GM23338 (cell line): Measurements from ENCODE around the gene PEX12. TPM values are rescaled to one million over a fixed set of nuclear protein-coding genes. Genes with fewer than 3 reads are reported as not detected.

Source experiments
- ATAC-seq: fragments of 200-7000 bp; cut with Tn5 transposase; 3 replicates; pipeline ENCODE4 v1.9.1; 2020
- DNase-seq: peaks from one replicate; pipeline ENCODE4 v3.0.0-alpha.2; 2015; ENCODE audit warnings: low spot score
- H2AFZ ChIP-seq: fragments of 200-600 bp; sonication (generic); 2 replicates; pipeline ENCODE4 v1.8.0; 2016; ENCODE audit warnings: antibody characterized with exemption, mild to moderate bottlenecking, moderate library complexity
- H3F3A ChIP-seq: fragments of 200-600 bp; sonication (generic); replicated peaks from 2 replicates; pipeline ENCODE4 v1.8.0; 2017; ENCODE audit warnings: antibody characterized with exemption, mixed run types, low read depth
- H3K27ac ChIP-seq: fragments of 200-600 bp; sonication (generic); 2 replicates; pipeline ENCODE4 v1.6.1; 2016; ENCODE audit warnings: low read depth
- H3K27me3 ChIP-seq: fragments of 200-600 bp; sonication (generic); 2 replicates; pipeline ENCODE4 v1.8.0; 2016; ENCODE audit warnings: mild to moderate bottlenecking, mixed run types, moderate library complexity; ENCODE audit not compliant: insufficient read depth
- H3K36me3 ChIP-seq: fragments of 200-600 bp; sonication (generic); 2 replicates; pipeline ENCODE4 v1.8.0; 2016; ENCODE audit warnings: mild to moderate bottlenecking; ENCODE audit not compliant: insufficient read depth
- H3K4me1 ChIP-seq: fragments of 200-600 bp; sonication (generic); 2 replicates; pipeline ENCODE4 v1.8.0; 2016; ENCODE audit warnings: mild to moderate bottlenecking, moderate library complexity; ENCODE audit not compliant: insufficient read depth
- H3K4me2 ChIP-seq: fragments of 200-600 bp; sonication (generic); 2 replicates; pipeline ENCODE4 v1.7.1; 2017; ENCODE audit warnings: mixed run types
- H3K4me3 ChIP-seq: fragments of 200-600 bp; sonication (generic); 2 replicates; pipeline ENCODE4 v1.6.1; 2016; ENCODE audit warnings: mixed run types
- H3K79me2 ChIP-seq: fragments of 200-600 bp; sonication (generic); replicated peaks from 2 replicates; pipeline ENCODE4 v1.8.0; 2017; ENCODE audit warnings: mild to moderate bottlenecking; ENCODE audit not compliant: insufficient read depth
- H3K9me2 ChIP-seq: fragments of 200-600 bp; sonication (generic); 2 replicates; pipeline ENCODE4 v1.8.0; 2017; ENCODE audit not compliant: insufficient read depth
- H4K20me1 ChIP-seq: fragments of 200-600 bp; sonication (generic); replicated peaks from 2 replicates; pipeline ENCODE4 v1.8.0; 2017; ENCODE audit warnings: mild to moderate bottlenecking; ENCODE audit not compliant: insufficient read depth
- H3K27ac Mint-ChIP-seq: 2 replicates; pipeline ENCODE4 v1.8.0; 2020; ENCODE audit warnings: inconsistent platforms, mild to moderate bottlenecking, moderate library complexity, mixed read lengths
- H3K27me3 Mint-ChIP-seq: 3 replicates; pipeline ENCODE4 v1.8.0; 2022; ENCODE audit warnings: low read depth, mild to moderate bottlenecking, moderate library complexity, mixed read lengths, inconsistent platforms; ENCODE audit not compliant: insufficient read depth, poor library complexity
- H3K36me3 Mint-ChIP-seq: 3 replicates; pipeline ENCODE4 v1.8.0; 2021; ENCODE audit warnings: low read depth, mild to moderate bottlenecking, inconsistent platforms, moderate library complexity, mixed read lengths
- H3K4me1 Mint-ChIP-seq: 3 replicates; pipeline ENCODE4 v1.8.0; 2020; ENCODE audit warnings: mild to moderate bottlenecking, inconsistent platforms, mixed read lengths
- H3K4me3 Mint-ChIP-seq: 3 replicates; pipeline ENCODE4 v1.8.0; 2021; ENCODE audit warnings: moderate library complexity, mild to moderate bottlenecking, inconsistent platforms, mixed read lengths
- H3K9me3 Mint-ChIP-seq: 3 replicates; pipeline ENCODE4 v1.8.0; 2020; ENCODE audit warnings: moderate library complexity, mild to moderate bottlenecking, inconsistent platforms, mixed read lengths
- CREB1 ChIP-seq: fragments of 250-450 bp; sonication (Bioruptor Pico); IDR thresholded peaks from 2 replicates; pipeline ENCODE4 v1.5.0; 2020; ENCODE audit warnings: low read depth, mild to moderate bottlenecking, moderate library complexity
- CTCF ChIP-seq, 2 experiments: fragments of 200-600 bp in 1 of 2; sonication (generic) in 1 of 2; conservative IDR thresholded peaks; 2 replicates each; pipeline versions ENCODE4 v1.5.1 to v1.6.1; 2016 to 2017; ENCODE audit warnings: antibody characterized with exemption in 2 of 2, low read depth in 2 of 2, mild to moderate bottlenecking in 2 of 2, moderate library complexity in 1 of 2
- ETS1 ChIP-seq: IDR thresholded peaks from 2 replicates; pipeline ENCODE4 v1.6.1; 2016; ENCODE audit warnings: antibody characterized with exemption
- EZH2 ChIP-seq: fragments of 200-600 bp; sonication (generic); IDR thresholded peaks from one replicate; pipeline ENCODE4 v1.8.0; 2017; ENCODE audit warnings: antibody characterized with exemption, mild to moderate bottlenecking, low read depth; ENCODE audit not compliant: unreplicated experiment
- EZH2phosphoT487 ChIP-seq: fragments of 200-600 bp; sonication (generic); IDR thresholded peaks from one replicate; pipeline ENCODE4 v1.8.1; 2018; ENCODE audit warnings: antibody characterized with exemption; ENCODE audit not compliant: unreplicated experiment
- JUNB ChIP-seq: IDR thresholded peaks from one replicate; pipeline ENCODE4 v1.6.1; 2016; ENCODE audit warnings: antibody characterized with exemption; ENCODE audit not compliant: unreplicated experiment
- NANOG ChIP-seq: IDR thresholded peaks from 2 replicates; pipeline ENCODE4 v1.6.1; 2016; ENCODE audit warnings: antibody characterized with exemption, borderline replicate concordance
- POLR2AphosphoS5 ChIP-seq: IDR thresholded peaks from 2 replicates; pipeline ENCODE4 v1.6.1; 2016; ENCODE audit warnings: antibody characterized with exemption, low read depth
- STAT1 ChIP-seq: IDR thresholded peaks from one replicate; pipeline ENCODE4 v1.6.1; 2016; ENCODE audit warnings: antibody characterized with exemption; ENCODE audit not compliant: unreplicated experiment
- ZNF114 ChIP-seq: fragments of 250-450 bp; sonication (Bioruptor Pico); IDR thresholded peaks from 2 replicates; pipeline ENCODE4 v1.5.0; 2020; ENCODE audit warnings: mild to moderate bottlenecking, moderate library complexity
- ZNF331 ChIP-seq: fragments of 250-450 bp; sonication (Bioruptor Pico); IDR thresholded peaks from 2 replicates; pipeline ENCODE4 v1.5.0; 2020; ENCODE audit warnings: low read depth, mild to moderate bottlenecking, moderate library complexity
- polyA plus RNA-seq: library from polyadenylated mRNA; unstranded; fragments of >200 nt; fragmentation: Nextera tagmentation; extraction: Ambion mirVana; gene quantifications from 2 replicates; pipeline ENCODE4 v1.2.1, GENCODE V29; 2016
- total RNA-seq: library from RNA; depleted of rRNA; stranded (reverse); fragments of >200 nt; shearing (Covaris generic); gene quantifications from 2 replicates; pipeline ENCODE4 v1.2.3, GENCODE V29; 2014
- TF ChIP-seq, protein P1 (sequence below): IDR thresholded peaks from one replicate; pipeline ENCODE4 v1.6.1; 2018; ENCODE audit warnings: antibody characterized with exemption; ENCODE audit not compliant: unreplicated experiment

The PEX12 gene
- total and polyA plus RNA-seq, 2 experiments from 2014 or later: 1.5 to 1.9 TPM

DNA sequence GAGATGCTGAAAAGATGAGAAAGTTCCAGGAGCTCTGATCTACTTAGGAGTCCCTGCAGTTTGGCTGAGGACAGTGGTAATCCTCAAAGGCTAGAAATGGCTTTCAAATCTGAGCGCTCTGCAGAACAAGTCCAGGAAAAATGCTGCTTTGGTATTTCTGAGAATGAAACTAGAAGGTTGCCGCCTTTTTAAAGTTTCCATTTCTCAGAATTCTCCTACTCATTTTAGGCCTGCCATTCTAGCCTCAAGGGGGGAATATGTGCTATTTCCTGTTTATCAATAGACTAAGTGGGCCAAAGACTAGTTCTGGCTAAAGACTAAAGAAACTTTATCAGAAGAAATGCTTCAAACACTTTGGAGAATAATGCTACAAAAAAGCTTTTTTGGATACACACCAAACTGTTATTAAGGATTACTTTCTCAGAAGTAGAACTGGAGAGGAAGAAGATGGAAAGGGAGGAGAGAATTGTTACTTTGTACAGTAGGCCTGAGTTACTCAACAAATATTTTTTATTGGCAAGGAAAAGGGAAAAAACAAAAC lies 40.7 kb downstream of the PEX12 start, which contains the start of gene SLFN12L (continued):
- TF ChIP-seq CREB1 (CRISPR knock-in tag) (no peak), ETS1 (no peak), EZH2phosphoT487 (no peak), ZNF331 (CRISPR knock-in tag) (no peak), ZNF114 (CRISPR knock-in tag) (no peak), JUNB (no peak), EZH2 (no peak), STAT1 (no peak)
- TF ChIP-seq, protein P1, sequence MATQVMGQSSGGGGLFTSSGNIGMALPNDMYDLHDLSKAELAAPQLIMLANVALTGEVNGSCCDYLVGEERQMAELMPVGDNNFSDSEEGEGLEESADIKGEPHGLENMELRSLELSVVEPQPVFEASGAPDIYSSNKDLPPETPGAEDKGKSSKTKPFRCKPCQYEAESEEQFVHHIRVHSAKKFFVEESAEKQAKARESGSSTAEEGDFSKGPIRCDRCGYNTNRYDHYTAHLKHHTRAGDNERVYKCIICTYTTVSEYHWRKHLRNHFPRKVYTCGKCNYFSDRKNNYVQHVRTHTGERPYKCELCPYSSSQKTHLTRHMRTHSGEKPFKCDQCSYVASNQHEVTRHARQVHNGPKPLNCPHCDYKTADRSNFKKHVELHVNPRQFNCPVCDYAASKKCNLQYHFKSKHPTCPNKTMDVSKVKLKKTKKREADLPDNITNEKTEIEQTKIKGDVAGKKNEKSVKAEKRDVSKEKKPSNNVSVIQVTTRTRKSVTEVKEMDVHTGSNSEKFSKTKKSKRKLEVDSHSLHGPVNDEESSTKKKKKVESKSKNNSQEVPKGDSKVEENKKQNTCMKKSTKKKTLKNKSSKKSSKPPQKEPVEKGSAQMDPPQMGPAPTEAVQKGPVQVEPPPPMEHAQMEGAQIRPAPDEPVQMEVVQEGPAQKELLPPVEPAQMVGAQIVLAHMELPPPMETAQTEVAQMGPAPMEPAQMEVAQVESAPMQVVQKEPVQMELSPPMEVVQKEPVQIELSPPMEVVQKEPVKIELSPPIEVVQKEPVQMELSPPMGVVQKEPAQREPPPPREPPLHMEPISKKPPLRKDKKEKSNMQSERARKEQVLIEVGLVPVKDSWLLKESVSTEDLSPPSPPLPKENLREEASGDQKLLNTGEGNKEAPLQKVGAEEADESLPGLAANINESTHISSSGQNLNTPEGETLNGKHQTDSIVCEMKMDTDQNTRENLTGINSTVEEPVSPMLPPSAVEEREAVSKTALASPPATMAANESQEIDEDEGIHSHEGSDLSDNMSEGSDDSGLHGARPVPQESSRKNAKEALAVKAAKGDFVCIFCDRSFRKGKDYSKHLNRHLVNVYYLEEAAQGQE: no peak

GRCh38 chr17:35536664-35537171 lies 41.7 kb downstream of the PEX12 start:
- Mint-ChIP-seq H3K36me3 (no peaks in the 10 kb centered on the region), H3K27ac (no peak overlapping the region), H3K4me1 (no peaks in the 10 kb centered on the region; the same call in 2 of the 3 replicates), H3K4me3 (no peak overlapping the region), H3K9me3 (no peaks in the 10 kb centered on the region), H3K27me3 (peaks cover 4% of the 10 kb centered on the region)
- Histone ChIP-seq H4K20me1 (no peaks in the 10 kb centered on the region; the same call in 1 of the 2 replicates), H3K36me3 (no peaks in the 10 kb centered on the region), H3K4me2 (no peak overlapping the region), H3K4me1 (no peaks in the 10 kb centered on the region), H3K79me2 (no peaks in the 10 kb centered on the region), H3K4me3 (no peak overlapping the region), H3K9me2 (no peaks in the 10 kb centered on the region), H2AFZ (no peak overlapping the region), H3F3A (no peaks in the 10 kb centered on the region), H3K27ac (no peak overlapping the region), H3K27me3 (no peaks in the 10 kb centered on the region)
- no peak for DNase-seq
- no peak for ATAC-seq
- no peak for TF ChIP-seq EZH2
- no peak for TF ChIP-seq STAT1
- TF ChIP-seq, protein P1: no peak
- TF ChIP-seq POLR2AphosphoS5: no peak
- TF ChIP-seq JUNB: no peak
- TF ChIP-seq ETS1: no peak
- TF ChIP-seq CTCF (conservative IDR thresholded peaks at IDR 0.05; ENCODE audit: low read depth in 2 of 2): no peak
- no peak for TF ChIP-seq ZNF114 (CRISPR knock-in tag)
- TF ChIP-seq NANOG: no peak
